HG02870 (cell line): ENCODE measurements around the gene DIPK1B.

ENCODE experiments used
- ATAC-seq: cut with Tn5 transposase; IDR thresholded peaks from one replicate; pipeline ENCODE4 v1.9.1; 2021; ENCODE audit warnings: mild to moderate bottlenecking, moderate library complexity; ENCODE audit not compliant: unreplicated experiment

DIPK1B gene

DNA sequence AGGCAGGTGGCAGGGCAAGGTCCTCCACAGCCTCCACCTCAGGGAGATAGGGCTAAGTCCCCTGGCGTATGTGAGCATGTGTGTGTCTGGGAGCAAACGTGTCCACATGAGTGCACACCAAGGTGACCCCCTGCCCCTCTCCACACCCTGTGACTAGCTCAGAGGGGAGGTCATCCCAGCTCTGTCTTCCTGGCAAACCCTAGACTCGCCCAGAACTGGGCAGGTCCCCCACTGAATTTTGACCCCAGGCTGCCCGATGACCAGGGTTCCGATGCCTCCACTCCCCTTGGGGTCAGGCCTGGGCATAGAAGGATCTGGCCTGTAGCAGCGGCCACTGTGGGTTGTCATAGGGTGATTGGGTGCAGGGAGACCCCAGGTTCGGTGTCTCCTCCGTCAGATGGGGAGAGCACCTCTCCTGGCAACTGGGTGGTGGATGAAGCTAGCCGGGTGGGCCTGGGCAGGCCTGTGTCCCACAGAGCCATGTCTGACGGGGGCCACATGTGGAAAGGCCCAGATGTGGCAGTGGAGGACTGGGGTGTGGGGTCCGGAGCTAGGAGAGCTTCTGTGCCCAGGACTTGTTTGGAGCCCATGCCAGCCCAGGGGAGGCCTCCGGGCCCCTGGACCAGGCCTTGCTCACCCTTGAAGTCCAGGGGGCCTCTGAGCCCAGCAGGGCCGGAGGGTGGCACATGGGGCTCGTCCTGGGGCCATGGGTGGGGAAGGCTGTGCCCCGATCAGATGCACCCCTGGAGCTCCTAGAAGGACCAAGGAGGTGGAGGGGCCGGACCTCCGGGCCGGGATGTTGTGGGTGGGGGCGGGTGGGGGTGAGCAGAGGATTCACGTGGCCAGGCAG is 6.2 kb downstream of the DIPK1B start:
- no peak for ATAC-seq

DNA sequence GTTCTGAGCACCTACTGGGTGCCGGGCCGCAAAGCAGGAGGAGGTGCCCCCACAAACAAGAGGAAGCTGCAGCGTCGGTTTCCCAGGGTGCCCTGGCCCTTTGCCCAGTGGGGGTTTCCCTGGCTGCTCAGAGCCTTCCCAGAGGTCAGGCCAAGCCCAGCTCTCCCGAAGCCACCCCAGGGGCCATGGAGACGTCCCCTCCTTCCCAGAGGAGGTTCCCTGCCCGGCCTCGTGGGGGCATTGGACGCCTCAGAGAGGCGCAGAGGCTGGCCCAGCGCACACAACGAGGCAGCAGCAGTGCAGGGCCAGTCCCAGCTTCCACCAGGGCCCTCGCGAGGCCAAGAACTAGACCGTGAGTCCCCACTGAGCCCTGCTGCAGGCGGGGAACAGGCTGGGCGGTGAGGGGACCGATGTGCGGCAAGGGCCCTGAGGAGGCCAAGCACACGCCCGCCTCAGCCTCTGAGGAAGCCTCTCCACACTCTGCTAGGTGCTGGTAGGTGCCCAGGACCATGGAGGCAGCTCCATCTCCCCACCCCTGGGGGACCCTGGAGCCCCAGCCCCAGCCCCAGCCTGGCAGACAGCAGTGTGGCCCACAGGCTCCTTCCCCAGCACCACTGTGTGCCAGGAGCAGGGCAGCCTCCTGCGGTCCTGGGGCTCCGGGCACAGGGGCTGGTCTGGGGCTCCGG is 7.0 kb downstream of the DIPK1B start:
- no peak for ATAC-seq

DNA sequence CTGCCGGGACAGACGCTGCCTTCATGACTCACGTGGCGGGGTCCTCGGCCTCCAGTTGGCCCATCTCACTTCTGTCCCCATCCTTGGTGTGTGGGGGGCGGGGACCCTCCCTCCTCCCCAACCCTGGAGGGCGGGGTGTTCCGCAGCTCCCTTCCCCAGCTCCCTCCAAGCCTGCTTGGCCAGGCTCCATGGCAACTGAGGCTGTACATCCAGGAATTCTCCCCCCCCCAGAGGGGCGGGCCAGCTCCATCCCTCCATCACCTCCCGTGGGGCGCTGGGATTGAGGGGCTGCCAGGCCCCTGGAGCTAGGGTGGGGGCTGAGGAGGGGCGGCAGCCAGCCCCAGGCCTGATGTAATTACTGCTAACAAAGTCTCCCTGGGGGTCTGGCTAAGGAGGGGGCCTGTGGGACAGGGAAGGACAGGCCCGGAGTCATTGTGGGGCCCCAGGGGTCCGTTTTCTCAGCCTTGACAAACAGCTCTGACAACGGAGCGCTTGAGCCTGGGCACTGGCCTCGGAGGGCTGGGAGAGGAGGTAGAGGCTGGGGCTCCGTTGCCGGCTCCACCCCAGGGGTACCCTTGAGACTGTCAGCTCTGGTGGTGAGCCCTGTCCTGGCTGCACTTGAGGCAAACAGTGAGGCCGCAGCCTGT is 8.0 kb downstream of the DIPK1B start:
- ATAC-seq = no peak

DNA sequence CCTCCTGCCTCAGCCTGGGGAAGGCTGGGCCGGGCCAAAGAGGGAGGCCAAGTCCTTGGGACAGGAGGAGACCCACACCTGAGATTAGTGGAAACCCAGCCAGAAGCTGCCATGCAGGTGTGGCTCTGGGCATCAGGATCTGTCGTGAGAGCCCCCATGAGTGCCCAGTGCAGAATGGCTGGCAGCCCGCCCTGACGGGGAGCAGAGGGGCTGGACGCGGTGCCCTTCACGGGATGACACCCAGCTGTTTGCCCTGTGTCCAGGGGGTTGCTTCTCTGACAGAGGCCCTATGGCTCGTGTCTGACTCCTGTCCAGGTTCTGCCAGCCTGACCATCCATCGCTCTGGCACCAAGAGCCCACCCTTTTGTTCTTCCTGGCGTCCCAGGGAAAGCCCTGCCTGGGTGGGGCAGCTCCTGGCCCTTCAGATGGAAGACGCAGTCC is 8.5 kb downstream of the DIPK1B start:
- no peak for ATAC-seq

DNA sequence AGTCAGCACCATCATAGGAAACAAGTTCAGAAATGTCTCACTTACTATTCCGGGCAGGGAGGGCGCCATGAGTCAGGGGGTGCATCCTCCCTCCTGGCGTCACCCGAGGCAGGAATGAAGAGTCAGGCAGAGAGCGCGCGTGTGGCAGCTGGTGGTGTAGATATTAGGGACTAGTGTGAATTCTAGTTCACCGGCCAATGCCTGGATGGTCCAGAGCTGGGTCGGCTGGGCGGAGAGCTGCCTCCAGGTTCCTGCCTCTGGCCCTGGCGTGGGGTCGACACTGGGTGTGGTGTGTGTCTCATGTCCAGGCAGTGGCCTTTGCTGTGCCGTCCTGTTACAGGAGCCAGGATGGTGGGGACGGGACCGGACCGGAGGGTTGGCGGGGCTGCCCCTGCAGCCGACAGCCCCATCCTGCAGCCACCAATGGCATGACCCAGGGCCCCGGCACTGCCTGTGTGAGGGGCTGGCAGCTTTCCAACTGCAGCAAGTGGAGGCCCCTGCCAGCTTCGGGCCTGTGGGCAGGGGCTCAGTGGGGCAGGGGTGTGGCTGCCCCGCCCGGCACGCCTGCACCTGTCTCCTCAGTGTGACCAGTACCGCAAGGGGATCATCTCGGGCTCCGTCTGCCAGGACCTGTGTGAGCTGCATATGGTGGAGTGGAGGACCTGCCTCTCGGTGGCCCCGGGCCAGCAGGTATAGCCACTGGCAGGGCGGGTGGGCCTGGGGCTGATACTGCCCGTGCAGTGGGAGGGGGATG is 9.1 kb downstream of the DIPK1B start:
- ATAC-seq = no peak

DNA sequence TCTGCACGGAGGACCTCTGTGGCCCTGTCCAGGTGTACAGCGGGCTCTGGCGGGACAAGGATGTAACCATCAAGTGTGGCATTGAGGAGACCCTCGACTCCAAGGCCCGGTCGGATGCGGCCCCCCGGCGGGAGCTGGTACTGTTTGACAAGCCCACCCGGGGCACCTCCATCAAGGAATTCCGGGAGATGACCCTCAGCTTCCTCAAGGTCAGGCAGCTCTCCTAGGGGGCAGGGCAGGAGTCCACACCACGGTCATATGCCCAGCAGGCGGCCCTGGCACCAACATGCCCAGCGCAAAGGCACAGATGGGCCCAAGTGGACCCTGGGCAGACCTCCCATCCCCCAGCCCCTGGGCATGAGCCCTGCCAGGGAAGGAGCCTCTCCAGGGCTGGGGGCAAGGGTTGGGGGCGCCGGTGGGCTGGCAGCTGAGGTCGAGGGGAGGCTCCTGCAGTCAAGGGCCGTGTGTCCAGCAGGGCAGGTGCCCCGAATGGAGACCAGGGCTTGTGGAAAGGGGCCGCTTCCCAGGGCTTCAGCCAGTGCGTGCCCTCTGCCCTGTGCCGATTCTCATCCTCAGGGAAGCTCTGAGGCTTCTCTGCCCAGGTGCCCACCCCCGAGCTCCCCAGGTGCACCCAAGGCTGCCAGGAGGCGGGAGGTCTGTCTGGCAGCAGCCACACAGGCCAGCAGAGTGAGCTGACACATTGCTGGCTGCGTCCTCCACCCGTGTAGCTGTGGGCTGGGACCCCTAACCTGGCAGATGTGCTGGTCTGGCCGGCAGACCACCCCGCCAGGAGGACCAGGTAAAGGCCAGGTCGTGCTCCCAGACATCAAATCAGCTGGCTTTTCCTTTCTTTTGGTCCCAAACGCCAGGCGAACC is 10.0 kb downstream of the DIPK1B start:
- ATAC-seq = no peak

DNA sequence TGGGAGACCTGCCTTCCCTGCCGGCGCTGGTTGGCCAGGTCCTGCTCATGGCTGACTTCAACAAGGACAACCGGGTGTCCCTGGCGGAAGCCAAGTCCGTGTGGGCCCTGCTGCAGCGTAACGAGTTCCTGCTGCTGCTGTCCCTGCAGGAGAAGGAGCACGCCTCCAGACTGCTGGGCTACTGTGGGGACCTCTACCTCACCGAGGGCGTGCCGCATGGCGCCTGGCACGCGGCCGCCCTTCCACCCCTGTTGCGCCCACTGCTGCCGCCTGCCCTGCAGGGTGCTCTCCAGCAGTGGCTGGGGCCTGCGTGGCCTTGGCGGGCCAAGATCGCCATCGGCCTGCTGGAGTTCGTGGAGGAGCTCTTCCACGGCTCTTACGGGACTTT is 10.6 kb downstream of the DIPK1B start:
- ATAC-seq = no peak

DNA sequence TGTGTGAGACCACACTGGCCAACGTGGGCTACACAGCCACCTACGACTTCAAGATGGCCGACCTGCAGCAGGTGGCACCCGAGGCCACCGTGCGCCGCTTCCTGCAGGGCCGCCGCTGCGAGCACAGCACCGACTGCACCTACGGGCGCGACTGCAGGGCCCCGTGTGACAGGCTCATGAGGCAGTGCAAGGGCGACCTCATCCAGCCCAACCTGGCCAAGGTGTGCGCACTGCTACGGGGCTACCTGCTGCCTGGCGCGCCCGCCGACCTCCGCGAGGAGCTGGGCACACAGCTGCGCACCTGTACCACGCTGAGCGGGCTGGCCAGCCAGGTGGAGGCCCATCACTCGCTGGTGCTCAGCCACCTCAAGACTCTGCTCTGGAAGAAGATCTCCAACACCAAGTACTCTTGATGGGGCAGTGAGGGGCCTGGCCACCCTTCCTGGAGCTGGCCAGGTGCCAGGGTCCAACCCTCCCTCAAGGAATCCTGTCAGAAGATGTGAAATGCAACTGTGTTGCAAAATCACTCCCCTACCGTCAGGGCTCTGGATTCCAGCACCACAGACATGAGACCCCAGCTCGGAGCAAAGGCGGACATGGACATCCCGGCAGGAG is 11.1 kb downstream of the DIPK1B start:
- ATAC-seq = no peak

DNA sequence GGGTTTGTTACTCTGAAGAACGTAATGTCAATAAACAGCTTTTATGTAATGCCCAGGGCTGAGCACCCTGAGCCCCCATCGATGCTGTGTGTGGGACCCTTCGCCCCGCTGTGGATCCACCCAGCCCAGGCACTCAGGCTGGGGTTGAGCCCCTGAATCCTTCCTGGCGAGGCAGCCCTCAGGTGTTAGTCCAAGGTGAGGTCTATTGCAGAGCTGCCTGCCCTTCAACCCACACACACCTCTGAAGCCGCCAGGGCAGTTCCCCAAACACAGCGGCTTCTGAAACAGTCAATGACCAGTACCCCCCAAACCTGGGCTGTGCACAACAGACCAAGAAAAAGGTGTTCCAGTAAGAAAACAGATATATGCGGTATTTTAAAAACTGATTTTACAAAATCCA is 11.6 kb downstream of the DIPK1B start:
- ATAC-seq = no peak

DNA sequence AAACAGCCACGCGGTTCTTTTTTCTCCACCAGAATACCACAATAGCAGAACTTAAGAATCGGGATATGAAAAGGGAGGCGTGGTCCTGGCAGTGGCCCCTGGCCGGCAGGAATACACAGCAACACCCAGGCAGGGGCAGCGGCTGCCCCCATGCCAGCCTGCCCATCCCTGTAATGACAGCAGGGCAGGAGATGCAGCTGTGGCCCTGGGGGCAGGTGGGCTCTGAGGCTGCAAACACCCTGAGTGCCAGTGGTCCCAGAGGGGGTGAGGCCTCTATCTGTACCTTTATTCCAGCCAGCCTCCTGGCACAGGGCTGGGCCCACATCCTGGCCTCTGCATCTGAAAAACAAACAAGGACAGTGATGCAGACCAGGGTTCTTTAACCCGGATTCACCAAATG is 12.4 kb downstream of the DIPK1B start:
- no peak for ATAC-seq

DNA sequence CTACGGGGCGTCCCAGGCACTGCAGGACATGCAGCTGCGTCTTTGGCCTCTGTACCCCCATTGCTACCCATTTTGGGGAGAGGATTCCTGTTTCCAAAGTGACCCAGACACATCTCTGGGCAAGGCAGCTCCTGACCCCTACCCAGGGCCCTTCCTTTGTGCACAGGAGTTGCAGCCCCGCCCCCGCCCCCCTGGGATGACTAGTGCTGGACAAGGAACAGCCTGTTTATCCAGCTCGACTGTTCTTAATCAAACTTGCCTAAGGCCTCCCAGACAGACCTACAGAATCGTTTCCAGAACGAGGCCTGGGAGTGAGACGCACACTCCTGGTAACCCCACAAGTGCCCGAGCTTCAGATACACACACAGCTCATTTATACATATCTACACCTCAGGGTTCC is 13.2 kb downstream of the DIPK1B start:
- no peak for ATAC-seq

DNA sequence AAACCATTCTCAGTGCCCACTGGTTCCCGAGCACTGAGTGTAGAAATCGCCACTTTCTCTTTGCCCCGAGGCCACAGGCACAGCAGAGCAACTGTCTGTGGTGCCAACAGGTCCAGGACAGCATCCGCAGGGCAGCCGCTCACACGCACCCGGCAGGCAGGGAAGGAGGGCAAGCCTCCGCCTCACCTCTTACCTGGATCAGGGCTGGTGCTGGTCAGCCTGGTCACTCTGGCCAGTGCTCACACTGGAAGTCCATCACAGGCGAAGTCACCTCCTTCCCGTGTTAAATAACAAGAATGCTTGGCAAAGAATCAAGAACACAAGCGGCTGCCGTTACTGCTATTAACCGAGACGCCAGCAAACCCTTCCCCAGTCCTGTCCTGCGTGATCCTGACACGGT is 13.7 kb downstream of the DIPK1B start:
- no peak for ATAC-seq

DNA sequence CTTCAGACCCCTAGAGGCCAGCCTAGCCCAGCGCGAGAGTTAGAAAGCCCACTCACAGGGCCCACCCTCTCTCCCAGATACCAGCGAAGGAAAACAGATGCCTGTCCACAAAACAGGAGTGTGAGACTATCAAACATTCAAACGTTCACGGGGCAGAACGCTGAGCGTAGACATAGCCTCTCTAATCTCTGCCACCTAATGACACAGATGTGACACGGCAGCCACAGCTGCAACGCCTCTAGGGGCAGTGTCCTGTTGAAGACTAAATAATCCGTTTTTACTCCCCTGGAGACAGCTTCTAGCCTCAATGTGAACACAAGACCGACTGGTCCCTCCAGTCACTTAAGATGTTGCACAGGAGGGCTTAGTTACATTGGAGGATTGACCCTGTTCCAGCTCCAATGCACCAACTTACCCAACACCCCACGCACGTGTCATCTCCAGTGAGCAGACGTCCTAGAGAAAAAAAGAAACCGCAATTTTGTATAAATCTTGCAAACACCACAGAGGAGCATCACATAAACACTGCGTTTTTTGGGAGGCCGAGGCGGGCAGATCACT is 14.3 kb downstream of the DIPK1B start:
- no peak for ATAC-seq

DNA sequence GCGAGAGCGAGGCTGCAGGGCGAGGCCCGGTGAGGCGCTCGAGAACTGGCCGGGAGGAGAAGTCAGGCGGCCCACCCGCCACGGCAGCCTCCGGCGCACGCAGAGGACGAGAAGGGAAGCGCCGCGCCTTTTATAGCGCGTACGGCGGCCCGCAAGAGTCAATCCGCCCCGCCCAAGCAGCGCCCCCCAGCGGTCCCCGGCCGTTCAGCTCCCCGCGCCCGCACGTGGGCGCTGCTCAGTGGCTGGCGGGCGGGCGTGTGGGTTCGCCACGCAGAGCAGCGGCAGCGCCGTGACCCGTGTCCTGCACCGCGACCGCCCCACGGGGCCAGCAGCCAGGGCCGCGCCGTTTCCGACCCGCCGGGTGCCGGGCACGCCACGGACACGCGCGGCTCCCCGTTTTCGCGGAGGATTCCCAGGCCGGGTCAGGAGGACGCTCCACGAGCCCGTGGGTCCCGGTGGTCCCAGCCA is 15.7 kb downstream of the DIPK1B start:
- ATAC-seq = peak; percentile 54

DNA sequence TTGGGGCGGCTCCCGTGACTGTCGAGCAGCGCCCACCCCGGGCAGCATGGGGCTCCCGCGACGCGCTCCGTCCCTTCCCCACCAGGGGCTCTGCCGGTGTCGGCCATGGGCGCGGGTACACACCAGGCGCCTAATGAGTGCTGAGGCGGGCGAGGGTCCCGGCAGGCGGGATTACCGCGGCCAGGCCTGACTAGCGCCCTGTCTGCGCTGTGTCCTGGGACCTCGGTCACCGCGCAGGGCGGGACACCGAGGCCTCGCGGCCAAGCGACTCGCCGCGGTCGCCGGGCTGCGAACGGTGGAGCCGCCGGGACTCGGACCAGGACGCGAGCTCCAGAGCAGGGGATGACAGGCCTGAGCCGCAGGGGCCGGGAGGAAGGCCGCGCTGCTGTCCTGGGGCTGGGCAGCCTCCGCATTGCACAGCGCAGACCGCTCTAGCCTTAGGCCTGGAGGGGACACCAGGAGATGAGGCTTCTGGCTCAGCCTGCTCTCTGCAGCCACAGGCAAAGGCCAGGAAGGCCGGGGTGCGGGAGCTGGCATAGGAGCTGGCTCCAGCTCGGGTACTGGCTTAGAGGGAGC is 16.3 kb downstream of the DIPK1B start:
- peak; percentile 21 for ATAC-seq

DNA sequence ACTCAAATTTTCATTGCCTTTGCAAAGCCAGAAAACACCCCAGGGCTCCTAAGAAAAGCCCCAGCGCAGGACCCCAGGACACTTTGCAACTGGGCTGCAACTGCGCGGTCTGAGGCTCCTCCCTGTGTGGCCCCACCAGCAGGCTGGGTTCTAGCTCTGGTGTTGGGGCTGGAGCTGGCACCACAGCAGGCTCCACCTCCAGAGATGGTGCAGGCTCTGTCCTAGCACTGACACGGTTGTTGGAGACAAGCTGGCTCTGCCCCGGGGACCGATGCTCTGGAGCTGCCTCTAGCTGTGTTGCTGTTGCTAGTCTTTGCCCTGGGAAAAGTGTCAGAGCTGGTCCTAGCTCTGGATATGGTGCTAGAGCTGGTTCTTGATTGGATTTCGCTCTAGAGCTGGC is 16.8 kb downstream of the DIPK1B start:
- ATAC-seq = no peak

DNA sequence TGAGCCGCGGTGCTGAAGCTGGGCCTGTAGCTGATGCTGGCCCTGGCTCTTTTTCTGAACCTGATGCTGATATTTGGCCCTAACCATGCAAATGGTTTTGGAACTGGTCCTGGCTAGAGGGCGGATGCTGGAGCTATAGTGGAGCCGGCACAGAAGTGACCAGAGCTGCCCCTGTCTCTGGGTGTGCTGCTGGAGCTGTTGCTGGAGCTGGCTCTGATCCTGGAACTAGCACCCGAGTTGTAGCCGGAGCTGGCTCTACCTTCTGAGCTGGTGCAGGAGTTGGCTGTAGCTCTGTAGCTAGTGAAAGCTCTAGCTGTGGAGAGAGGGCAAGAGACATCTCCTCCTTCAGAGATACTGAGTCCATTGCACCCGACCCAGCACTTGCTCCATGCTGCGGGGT is 17.6 kb downstream of the DIPK1B start:
- no peak for ATAC-seq

DNA sequence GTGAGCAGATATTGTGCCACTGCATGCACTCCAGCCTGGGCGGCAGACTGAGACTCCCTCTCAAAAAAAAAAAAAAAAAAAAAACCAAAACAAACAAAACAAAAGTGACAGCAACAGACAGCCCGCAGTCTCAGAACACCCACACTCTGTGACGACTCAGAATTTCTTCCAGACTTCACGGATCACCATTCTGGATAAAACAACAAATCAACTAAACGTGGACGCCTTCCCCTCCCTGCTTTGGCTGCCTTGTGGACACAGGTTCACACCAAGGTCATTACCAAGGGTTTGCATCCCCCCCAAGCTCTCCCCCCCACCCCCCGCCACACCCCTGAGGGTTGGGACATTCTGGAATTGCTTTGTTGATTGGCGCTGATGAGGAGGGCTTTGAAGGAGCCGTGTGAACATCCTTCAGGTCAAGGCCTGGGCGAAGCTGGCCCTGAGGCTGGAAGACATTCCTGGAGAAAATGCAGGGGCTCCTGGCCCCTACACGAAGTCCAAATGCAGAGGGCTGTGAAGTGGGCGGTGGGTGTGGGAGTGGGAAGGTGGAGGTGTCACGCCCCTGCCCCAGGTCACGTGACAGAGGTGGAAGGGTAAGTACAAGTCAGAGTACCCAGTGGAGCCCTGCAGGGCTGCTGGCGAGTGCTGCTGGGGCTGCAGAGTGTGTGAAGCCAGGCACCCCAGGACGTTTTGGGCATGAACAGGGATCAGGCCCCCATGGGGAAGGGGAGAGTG is 20.2 kb downstream of the DIPK1B start:
- ATAC-seq = no peak
